Midbrain (tissue), 1 donor: ENCODE results near the gene ST3GAL4.

ENCODE experiments used
- DNase-seq: peaks from one replicate; lab custom pipeline; 2025; lab: John Stamatoyannopoulos, UW

Gene ST3GAL4

DNA sequence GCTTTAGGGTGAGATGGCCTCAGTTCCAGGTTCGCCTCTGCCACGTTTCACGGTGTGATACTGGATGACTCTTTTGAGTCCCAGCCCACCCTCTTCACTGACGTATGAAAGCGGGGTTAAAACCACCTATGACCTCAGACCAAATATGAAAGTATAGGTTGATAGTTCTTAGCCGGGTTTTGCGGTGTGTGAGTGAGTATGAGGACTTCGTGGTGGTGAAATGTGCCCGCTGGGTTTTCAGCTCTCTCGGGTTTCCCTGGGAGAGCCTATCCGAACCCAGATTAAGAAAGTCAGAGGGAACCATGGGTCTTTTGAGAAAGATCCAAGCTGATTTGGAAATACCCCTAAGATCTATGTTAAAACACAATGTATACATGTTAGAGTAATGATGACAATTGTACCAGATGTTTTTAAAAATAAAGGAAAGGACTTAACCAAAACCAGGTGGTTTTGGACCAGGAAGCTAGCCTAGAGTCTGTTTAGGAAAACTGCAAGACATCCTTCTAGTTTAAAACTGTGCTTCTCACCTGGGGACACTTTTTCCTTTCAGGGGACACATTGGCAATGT, 25.8 kb upstream of the ST3GAL4 start:
- no peak for DNase-seq

- no peak for DNase-seq
These were observed 24.2 kb upstream of the ST3GAL4 start for GRCh38 chr11:126331286-126331685.

DNA sequence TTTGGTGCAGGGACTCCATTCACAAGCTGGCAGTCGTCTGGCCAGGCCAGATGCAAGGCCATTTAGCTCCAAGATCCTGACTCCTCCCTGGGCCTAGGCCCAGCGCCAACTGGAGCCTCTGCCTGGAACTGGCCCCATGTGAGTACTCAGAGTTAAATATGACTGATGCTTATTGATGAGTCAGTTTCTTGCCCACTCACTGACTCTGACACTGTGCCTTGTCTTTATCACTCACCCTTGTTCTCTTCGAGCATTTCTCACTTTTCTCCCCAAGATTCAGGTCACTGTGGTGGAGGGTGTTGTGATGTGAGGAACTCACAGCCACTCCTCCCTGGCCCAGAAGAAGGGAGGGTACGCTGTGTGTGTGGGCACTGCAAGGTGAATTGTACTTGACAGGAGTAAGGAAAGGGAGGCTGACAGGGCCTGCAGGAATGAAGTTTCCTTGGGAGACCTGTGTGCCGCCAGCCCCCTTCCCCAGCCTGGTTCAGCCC, 23.2 kb upstream of the ST3GAL4 start:
- no peak for DNase-seq

DNA sequence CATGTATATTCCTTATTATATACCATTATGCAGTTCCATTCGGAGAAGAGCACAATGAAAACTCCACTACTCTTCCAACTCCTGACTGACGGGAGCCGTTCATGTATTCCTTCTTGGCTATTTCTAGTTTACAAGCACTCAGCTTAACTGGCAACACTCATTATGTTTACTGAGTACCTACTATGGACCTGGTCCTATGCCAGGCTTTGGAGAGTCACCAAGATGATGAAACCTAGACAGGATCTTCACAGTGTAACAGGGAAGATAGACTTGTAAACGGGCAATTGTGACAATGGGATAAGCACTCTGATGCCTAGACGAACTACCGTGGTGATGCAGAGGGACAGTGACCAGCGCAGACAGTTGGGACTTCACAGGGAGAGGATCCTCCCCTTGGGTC, 22.3 kb upstream of the ST3GAL4 start:
- no peak for DNase-seq

- DNase-seq, result no peak
These were observed 20.6 kb upstream of the ST3GAL4 start for GRCh38 chr11:126334659-126335462.

GRCh38 chr11:126335463-126335760, 20.1 kb upstream of the ST3GAL4 start:
- DNase-seq, result no peak

- DNase-seq, result no peak
These were observed 19.3 kb upstream of the ST3GAL4 start for GRCh38 chr11:126336138-126336541.

GRCh38 chr11:126336671-126337101, 18.8 kb upstream of the ST3GAL4 start:
- DNase-seq, result no peak

- DNase-seq, result no peak
These were observed 18.4 kb upstream of the ST3GAL4 start for GRCh38 chr11:126337126-126337473.

GRCh38 chr11:126337474-126338241, 17.8 kb upstream of the ST3GAL4 start:
- DNase-seq, result no peak

GRCh38 chr11:126338346-126339055, 17.0 kb upstream of the ST3GAL4 start:
- no peak for DNase-seq

DNA sequence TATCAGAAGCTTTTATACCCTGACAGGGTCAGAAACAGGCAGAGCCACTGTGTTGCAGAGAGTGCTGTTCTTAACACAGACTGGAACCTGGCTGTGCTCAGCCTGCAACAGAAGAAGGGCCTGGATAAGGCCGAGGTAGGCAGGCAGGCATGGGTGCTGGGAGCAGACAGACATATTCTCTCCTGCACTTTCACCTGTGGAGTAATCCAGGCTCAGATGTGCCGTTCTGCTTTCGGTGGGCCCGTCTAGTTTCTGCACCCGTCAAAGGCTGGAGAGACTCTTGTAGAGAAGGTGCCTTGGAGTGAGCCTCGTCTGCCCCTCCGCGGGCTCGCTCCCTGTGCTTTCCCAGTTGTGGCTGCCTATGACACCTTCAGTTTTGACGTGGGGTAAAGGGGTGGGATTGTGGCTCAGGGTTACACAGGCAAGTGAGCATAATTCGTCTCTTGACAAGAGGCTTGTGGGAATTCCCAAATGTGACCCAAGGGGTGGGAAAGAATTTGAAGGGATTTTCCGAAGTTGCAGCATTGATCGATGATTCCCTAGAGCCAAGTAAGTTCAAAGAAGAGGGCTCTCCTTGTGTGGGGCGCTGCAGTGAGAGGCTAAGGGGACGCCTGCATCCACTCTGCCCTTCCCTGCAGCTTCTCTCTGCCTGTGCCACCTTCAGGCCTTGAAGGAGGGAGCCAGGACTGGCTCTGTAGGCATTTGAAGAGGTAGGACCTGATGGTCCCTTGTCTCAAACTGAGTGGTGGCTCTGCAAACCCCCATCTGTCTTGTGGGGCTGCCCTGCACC, 16.2 kb upstream of the ST3GAL4 start:
- DNase-seq, result no peak

DNA sequence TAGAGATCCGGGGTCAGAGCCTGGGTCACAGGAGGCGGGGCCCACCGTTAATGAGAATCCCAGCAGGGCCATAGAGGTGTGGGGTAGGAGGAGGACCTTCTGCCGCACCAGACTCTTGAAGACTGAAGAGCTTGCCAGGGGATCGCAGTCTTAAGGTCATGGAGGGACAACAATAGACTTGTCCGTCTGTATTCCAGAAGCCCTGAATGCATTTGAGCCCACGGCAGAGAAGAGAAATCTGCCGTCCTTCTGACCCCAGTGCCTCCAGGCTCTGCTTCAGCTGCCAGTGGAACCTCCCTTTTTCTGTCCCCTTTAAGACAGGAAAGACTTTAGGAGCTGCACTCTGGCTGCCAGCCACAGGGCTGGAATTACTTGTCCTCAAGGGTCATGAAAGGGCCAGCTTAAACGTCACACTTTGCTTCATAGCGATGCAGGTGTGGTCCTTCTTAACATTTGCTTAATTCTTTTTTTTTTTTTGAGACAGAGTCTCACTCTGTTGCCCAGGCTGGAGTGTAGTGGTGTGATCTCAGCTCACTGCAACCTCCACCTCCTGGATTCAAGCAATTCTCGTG, 15.5 kb upstream of the ST3GAL4 start:
- no peak for DNase-seq

DNA sequence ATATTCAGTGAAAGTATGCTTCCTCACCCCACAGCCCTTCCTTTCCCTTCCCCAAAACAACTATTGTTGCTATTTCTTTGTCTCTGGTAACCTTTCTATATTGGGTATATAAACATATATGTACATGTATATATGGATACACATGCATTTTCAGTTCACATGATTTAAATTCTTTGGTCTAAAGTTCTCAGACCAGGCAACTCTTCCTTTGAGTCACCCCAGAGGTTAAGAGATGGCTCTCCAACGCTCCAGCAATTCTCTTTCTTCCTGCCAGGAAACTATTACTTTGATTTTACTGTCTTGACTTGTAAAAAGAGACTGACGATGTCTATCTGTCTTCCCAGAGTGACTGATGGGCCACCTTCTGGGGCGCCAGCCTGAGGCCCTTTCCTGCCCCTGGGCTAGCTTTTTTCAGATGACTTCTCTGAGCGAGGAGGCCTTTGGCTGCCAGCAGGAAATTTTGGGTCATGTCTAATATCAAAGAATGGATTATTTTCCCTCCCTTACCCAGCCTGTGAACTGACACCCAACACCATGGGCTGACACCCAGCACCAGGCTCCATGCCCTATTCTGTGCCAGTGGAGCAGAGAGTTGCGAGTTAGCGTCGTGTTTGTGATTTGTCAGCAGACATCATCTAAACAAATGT, 14.4 kb upstream of the ST3GAL4 start:
- no peak for DNase-seq

- no peak for DNase-seq
These were observed 13.7 kb upstream of the ST3GAL4 start for GRCh38 chr11:126341760-126342161.

DNA sequence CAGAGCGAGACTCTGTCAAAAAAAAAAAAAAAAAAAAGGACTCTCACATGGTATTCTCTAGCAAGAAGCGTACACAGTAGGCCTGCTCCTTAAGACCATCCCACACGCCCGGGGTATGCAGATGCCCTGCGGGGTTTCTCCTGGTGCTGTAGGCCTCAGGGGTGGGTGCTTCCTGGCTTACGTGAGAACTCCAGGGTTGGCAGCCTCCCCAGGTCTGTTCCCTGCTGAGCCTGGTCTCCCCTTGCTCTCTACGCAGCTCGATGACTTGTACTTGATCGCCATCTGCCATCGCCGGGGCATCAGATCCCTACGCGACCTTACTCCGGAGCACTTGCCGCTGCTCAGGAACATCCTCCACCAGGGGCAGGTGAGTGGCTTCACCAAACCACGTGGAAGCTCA, 12.4 kb upstream of the ST3GAL4 start:
- DNase-seq, result no peak

DNA sequence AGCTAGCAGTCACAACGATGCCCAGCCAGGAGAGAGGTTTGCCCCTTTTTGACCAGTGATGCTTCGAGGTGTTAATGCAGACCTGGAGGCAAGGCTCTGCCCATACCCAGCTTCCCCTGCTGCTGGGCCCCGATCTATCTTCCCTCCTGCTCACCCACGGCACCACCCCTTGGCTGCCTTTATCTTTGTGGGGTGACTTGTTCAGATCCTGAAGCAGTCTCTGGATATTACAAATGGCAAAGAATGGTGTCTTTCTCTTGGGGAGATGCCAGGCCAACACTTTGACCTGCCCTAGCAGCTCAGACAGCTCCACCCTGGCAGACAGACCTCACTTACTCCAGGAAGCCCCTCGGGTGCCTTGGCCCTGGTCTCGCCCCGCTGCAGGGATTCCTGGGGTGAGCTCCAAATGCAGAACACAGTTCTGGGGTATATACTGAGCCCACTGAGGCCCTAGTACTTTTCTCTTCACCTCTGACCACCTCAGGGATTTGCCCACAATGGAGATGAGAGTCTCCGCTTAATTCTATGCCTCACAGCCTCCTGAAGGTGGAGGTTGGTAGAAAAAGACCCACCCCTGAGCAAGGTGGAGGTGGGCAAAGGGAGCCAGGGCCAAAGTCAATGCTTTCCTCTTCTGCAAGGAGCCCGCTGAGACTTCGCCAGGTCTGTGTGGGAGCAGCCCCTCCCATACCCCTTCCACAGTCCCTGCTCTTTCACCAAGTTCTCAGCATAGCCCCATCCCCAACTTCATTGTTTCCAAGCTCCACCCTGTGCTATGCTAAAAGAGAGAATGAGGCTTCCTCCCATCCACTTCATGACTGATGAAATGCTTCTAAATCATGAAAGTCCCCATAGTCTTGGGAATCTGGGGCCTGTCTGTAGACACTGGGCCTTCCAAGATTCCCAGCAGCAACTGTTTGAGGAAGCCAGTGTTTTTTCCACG, 11.1 kb upstream of the ST3GAL4 start:
- DNase-seq, result no peak

GRCh38 chr11:126345283-126345682, 10.2 kb upstream of the ST3GAL4 start:
- DNase-seq, result no peak

- DNase-seq, result no peak
These were observed 9.5 kb upstream of the ST3GAL4 start for GRCh38 chr11:126345759-126346585.
